Peyer's patch (tissue), 4 donors: Measurements from ENCODE around the gene MROH9.

Source experiments
- POLR2A ChIP-seq, 2 donors: fragments of 450-650 bp; IDR thresholded peaks; one replicate each; pipeline ENCODE4 v1.5.1; 2017; ENCODE audit warnings: antibody characterized with exemption in 2 of 2, mild to moderate bottlenecking in 2 of 2, moderate library complexity in 2 of 2
- TF ChIP-seq, protein P1 (sequence below), 6 experiments: fragments of 450-650 bp in 4 of 6; fragments of 200-600 bp in 2 of 6; sonication (generic) in 1 of 6; IDR thresholded peaks; one replicate each; pipeline ENCODE4 v1.5.1; 2017 to 2019; ENCODE audit warnings: antibody characterized with exemption in 6 of 6, mild to moderate bottlenecking in 3 of 6, moderate library complexity in 1 of 6

DNA sequence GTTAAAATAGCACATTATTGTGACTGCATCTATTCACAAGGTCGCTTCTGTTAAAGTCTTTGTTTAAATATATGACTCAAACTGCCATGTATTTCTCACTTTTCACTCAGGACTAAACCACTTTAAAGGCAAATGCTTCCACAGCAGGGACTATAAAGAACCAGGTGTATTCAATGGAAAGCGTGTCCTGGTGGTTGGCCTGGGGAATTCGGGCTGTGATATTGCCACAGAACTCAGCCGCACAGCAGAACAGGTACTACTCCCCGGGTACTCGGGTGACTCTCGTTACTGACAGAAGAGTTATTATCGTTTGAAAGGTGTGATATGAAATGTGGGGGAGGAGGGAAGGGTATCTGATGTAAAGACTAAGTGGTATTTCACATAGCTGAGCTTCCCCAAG, 172.6 kb downstream of the MROH9 start:
- TF ChIP-seq POLR2A (IDR thresholded peaks at IDR 0.05): no peak
- TF ChIP-seq, protein P1, sequence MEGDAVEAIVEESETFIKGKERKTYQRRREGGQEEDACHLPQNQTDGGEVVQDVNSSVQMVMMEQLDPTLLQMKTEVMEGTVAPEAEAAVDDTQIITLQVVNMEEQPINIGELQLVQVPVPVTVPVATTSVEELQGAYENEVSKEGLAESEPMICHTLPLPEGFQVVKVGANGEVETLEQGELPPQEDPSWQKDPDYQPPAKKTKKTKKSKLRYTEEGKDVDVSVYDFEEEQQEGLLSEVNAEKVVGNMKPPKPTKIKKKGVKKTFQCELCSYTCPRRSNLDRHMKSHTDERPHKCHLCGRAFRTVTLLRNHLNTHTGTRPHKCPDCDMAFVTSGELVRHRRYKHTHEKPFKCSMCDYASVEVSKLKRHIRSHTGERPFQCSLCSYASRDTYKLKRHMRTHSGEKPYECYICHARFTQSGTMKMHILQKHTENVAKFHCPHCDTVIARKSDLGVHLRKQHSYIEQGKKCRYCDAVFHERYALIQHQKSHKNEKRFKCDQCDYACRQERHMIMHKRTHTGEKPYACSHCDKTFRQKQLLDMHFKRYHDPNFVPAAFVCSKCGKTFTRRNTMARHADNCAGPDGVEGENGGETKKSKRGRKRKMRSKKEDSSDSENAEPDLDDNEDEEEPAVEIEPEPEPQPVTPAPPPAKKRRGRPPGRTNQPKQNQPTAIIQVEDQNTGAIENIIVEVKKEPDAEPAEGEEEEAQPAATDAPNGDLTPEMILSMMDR (IDR thresholded peaks at IDR 0.05): no peak
